Measurements from ENCODE around the gene PID1.

The PID1 gene

GRCh38 chr2:229175497-229175863, 95.6 kb downstream of the PID1 start:
- H3K4me1 Mint-ChIP-seq: no peaks in the 10 kb centered on the region
- ATAC-seq: no peak

GRCh38 chr2:229174794-229175496, 96.1 kb downstream of the PID1 start:
- H3K9me3 Mint-ChIP-seq: peaks cover 2% of the 10 kb centered on the region
- H3K36me3 Mint-ChIP-seq: no peaks in the 10 kb centered on the region
- no peaks in the 10 kb centered on the region for H3K27me3 Mint-ChIP-seq
- no peak overlapping the region for H3K27ac Mint-ChIP-seq
- ATAC-seq: no peak
- H3K4me1 Mint-ChIP-seq: no peaks in the 10 kb centered on the region
- no peak overlapping the region for H3K4me3 Mint-ChIP-seq

More at GRCh38 chr2:229175497-229175863, 95.6 kb downstream of the PID1 start:
- peaks cover 2% of the 10 kb centered on the region for H3K9me3 Mint-ChIP-seq
- H3K27ac Mint-ChIP-seq: no peak overlapping the region
- no peak overlapping the region for H3K4me3 Mint-ChIP-seq
- H3K36me3 Mint-ChIP-seq: no peaks in the 10 kb centered on the region
- no peaks in the 10 kb centered on the region for H3K27me3 Mint-ChIP-seq

GRCh38 chr2:229173825-229174359, 97.2 kb downstream of the PID1 start:
- Mint-ChIP-seq H3K9me3 (peaks cover 2% of the 10 kb centered on the region), H3K4me3 (no peak overlapping the region), H3K27me3 (no peaks in the 10 kb centered on the region), H3K36me3 (no peaks in the 10 kb centered on the region), H3K4me1 (no peaks in the 10 kb centered on the region), H3K27ac (no peak overlapping the region)
- no peak for ATAC-seq

GRCh38 chr2:229170916-229171315, 100.2 kb downstream of the PID1 start:
- Mint-ChIP-seq H3K4me1 (no peaks in the 10 kb centered on the region), H3K27ac (no peak overlapping the region), H3K4me3 (no peak overlapping the region), H3K36me3 (no peaks in the 10 kb centered on the region), H3K27me3 (no peaks in the 10 kb centered on the region), H3K9me3 (peaks cover 11% of the 10 kb centered on the region)
- no peak for ATAC-seq

- Mint-ChIP-seq H3K27ac (no peak overlapping the region), H3K9me3 (peaks cover 11% of the 10 kb centered on the region), H3K4me1 (no peaks in the 10 kb centered on the region), H3K27me3 (no peaks in the 10 kb centered on the region), H3K36me3 (no peaks in the 10 kb centered on the region), H3K4me3 (no peak overlapping the region)
- ATAC-seq: no peak
Measured at GRCh38 chr2:229170171-229170570, 100.9 kb downstream of the PID1 start.

GRCh38 chr2:229169751-229170150, 101.3 kb downstream of the PID1 start:
- no peak for ATAC-seq
- H3K4me1 Mint-ChIP-seq: no peaks in the 10 kb centered on the region
- H3K27ac Mint-ChIP-seq: no peak overlapping the region
- H3K27me3 Mint-ChIP-seq: no peaks in the 10 kb centered on the region
- H3K9me3 Mint-ChIP-seq: peaks cover 11% of the 10 kb centered on the region
- no peak overlapping the region for H3K4me3 Mint-ChIP-seq
- H3K36me3 Mint-ChIP-seq: no peaks in the 10 kb centered on the region

GRCh38 chr2:229164545-229165249, 106.4 kb downstream of the PID1 start:
- no peak for ATAC-seq
- Mint-ChIP-seq H3K4me1 (no peaks in the 10 kb centered on the region), H3K27me3 (no peaks in the 10 kb centered on the region), H3K36me3 (no peaks in the 10 kb centered on the region), H3K9me3 (peaks cover 11% of the 10 kb centered on the region), H3K27ac (no peak overlapping the region), H3K4me3 (no peak overlapping the region)

- Mint-ChIP-seq H3K27ac (no peak overlapping the region), H3K9me3 (peaks cover 11% of the 10 kb centered on the region), H3K27me3 (no peaks in the 10 kb centered on the region), H3K36me3 (no peaks in the 10 kb centered on the region), H3K4me1 (no peaks in the 10 kb centered on the region), H3K4me3 (no peak overlapping the region)
- no peak for ATAC-seq
Measured at GRCh38 chr2:229163893-229164292, 107.2 kb downstream of the PID1 start.

GRCh38 chr2:229162015-229162414, 109.1 kb downstream of the PID1 start:
- Mint-ChIP-seq H3K27ac (no peak overlapping the region), H3K36me3 (no peaks in the 10 kb centered on the region)

GRCh38 chr2:229160984-229161383, 110.1 kb downstream of the PID1 start:
- H3K4me3 Mint-ChIP-seq: no peak overlapping the region
- ATAC-seq: no peak
- H3K9me3 Mint-ChIP-seq: peaks cover 4% of the 10 kb centered on the region
- H3K36me3 Mint-ChIP-seq: no peaks in the 10 kb centered on the region
- H3K27ac Mint-ChIP-seq: no peak overlapping the region
- no peaks in the 10 kb centered on the region for H3K27me3 Mint-ChIP-seq
- H3K4me1 Mint-ChIP-seq: no peaks in the 10 kb centered on the region

More at GRCh38 chr2:229162015-229162414, 109.1 kb downstream of the PID1 start:
- Mint-ChIP-seq H3K4me3 (no peak overlapping the region), H3K27me3 (no peaks in the 10 kb centered on the region), H3K4me1 (no peaks in the 10 kb centered on the region), H3K9me3 (peaks cover 6% of the 10 kb centered on the region)
- ATAC-seq: no peak

GRCh38 chr2:229160180-229160579, 110.9 kb downstream of the PID1 start:
- Mint-ChIP-seq H3K27me3 (no peaks in the 10 kb centered on the region), H3K4me3 (no peak overlapping the region), H3K4me1 (no peaks in the 10 kb centered on the region), H3K36me3 (no peaks in the 10 kb centered on the region), H3K27ac (no peak overlapping the region), H3K9me3 (peaks cover 3% of the 10 kb centered on the region)
- no peak for ATAC-seq

GRCh38 chr2:229159405-229159804, 111.7 kb downstream of the PID1 start:
- Mint-ChIP-seq H3K4me3 (no peak overlapping the region), H3K27me3 (no peaks in the 10 kb centered on the region), H3K9me3 (peaks cover 3% of the 10 kb centered on the region), H3K27ac (no peak overlapping the region), H3K36me3 (no peaks in the 10 kb centered on the region), H3K4me1 (no peaks in the 10 kb centered on the region)
- no peak for ATAC-seq

GRCh38 chr2:229154381-229154780, 116.7 kb downstream of the PID1 start:
- H3K27ac Mint-ChIP-seq: no peak overlapping the region
- no peaks in the 10 kb centered on the region for H3K36me3 Mint-ChIP-seq
- H3K4me1 Mint-ChIP-seq: no peaks in the 10 kb centered on the region
- ATAC-seq: no peak
- H3K27me3 Mint-ChIP-seq: no peaks in the 10 kb centered on the region
- H3K9me3 Mint-ChIP-seq: peaks cover 3% of the 10 kb centered on the region
- H3K4me3 Mint-ChIP-seq: no peak overlapping the region

- peaks cover 3% of the 10 kb centered on the region for H3K9me3 Mint-ChIP-seq
- H3K4me3 Mint-ChIP-seq: no peak overlapping the region
- H3K27ac Mint-ChIP-seq: no peak overlapping the region
- ATAC-seq: no peak
- no peaks in the 10 kb centered on the region for H3K27me3 Mint-ChIP-seq
- no peaks in the 10 kb centered on the region for H3K36me3 Mint-ChIP-seq
- no peaks in the 10 kb centered on the region for H3K4me1 Mint-ChIP-seq
Measured at GRCh38 chr2:229153951-229154350, 117.1 kb downstream of the PID1 start.

- no peaks in the 10 kb centered on the region for H3K27me3 Mint-ChIP-seq
Measured at GRCh38 chr2:229153267-229153666, 117.8 kb downstream of the PID1 start.

GRCh38 chr2:229152674-229153073, 118.4 kb downstream of the PID1 start:
- Mint-ChIP-seq H3K27ac (no peak overlapping the region), H3K9me3 (no peaks in the 10 kb centered on the region), H3K27me3 (no peaks in the 10 kb centered on the region), H3K4me3 (no peak overlapping the region), H3K36me3 (no peaks in the 10 kb centered on the region), H3K4me1 (no peaks in the 10 kb centered on the region)
- no peak for ATAC-seq

More at GRCh38 chr2:229153267-229153666, 117.8 kb downstream of the PID1 start:
- ATAC-seq: no peak
- H3K36me3 Mint-ChIP-seq: no peaks in the 10 kb centered on the region
- no peak overlapping the region for H3K27ac Mint-ChIP-seq
- no peaks in the 10 kb centered on the region for H3K9me3 Mint-ChIP-seq
- no peaks in the 10 kb centered on the region for H3K4me1 Mint-ChIP-seq
- H3K4me3 Mint-ChIP-seq: no peak overlapping the region
